Progenitor cell of endocrine pancreas (in vitro differentiated cells): ENCODE data around the gene NFIB. TPM values are rescaled to one million over a fixed set of nuclear protein-coding genes. Genes with fewer than 3 reads are reported as not detected.

Source experiments
- DNase-seq: peaks from one replicate; pipeline ENCODE4 v3.0.0; 2021; ENCODE audit warnings: low spot score; ENCODE audit not compliant: unreplicated experiment
- H3K27ac Mint-ChIP-seq: 2 replicates; pipeline ENCODE4 v1.8.0; 2021; ENCODE audit warnings: mild to moderate bottlenecking, moderate library complexity, mixed read lengths
- H3K27me3 Mint-ChIP-seq: 2 replicates; pipeline ENCODE4 v1.8.0; 2021; ENCODE audit warnings: mixed read lengths
- H3K36me3 Mint-ChIP-seq: 2 replicates; pipeline ENCODE4 v1.8.0; 2022; ENCODE audit warnings: mixed read lengths; ENCODE audit not compliant: insufficient read depth
- H3K4me1 Mint-ChIP-seq: 2 replicates; pipeline ENCODE4 v1.8.0; 2021; ENCODE audit warnings: low read depth, mixed read lengths
- H3K4me3 Mint-ChIP-seq: 2 replicates; pipeline ENCODE4 v1.8.0; 2021; ENCODE audit warnings: low read depth, mild to moderate bottlenecking, moderate library complexity, mixed read lengths
- H3K9me3 Mint-ChIP-seq: 2 replicates; pipeline ENCODE4 v1.8.0; 2021; ENCODE audit warnings: low read depth, mixed read lengths
- total RNA-seq: library from RNA; stranded (reverse); gene quantifications from 2 replicates; pipeline ENCODE4 v1.2.1, GENCODE V29; 2021
- TF ChIP-seq, protein P1 (sequence below): fragments of 200-600 bp; sonication (generic); IDR thresholded peaks from one replicate; pipeline ENCODE4 v1.5.0; 2021; ENCODE audit warnings: antibody characterized with exemption, mild to moderate bottlenecking; ENCODE audit not compliant: unreplicated experiment

NFIB gene
- total RNA-seq, 1 donor from 2014 or later = 15.5 TPM

DNA sequence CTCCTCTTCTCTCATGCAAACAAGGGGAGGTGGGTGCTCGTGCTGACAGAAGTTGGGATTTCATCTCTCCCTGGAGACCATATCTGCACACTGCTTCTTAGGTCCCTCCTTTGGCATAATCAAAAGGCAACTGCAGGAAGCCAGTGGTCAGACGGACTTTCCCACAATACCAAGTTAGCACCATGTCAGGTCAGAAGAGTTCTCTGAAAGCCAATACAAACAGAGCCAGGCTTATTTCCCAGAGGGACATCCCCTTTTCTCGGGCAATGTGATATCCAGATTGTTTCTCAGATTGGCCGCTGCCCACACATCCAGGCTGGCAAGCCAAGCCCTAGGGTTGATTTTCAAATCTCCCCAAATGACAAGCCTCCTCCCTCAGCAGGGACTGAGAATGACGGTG is 241.1 kb downstream of the NFIB start:
- no peak for DNase-seq
- Mint-ChIP-seq H3K4me3 (no peak overlapping the region), H3K27ac (no peak overlapping the region), H3K36me3 (no peaks in the 10 kb centered on the region), H3K9me3 (no peaks in the 10 kb centered on the region), H3K27me3 (no peaks in the 10 kb centered on the region), H3K4me1 (no peaks in the 10 kb centered on the region)
- TF ChIP-seq, protein P1, sequence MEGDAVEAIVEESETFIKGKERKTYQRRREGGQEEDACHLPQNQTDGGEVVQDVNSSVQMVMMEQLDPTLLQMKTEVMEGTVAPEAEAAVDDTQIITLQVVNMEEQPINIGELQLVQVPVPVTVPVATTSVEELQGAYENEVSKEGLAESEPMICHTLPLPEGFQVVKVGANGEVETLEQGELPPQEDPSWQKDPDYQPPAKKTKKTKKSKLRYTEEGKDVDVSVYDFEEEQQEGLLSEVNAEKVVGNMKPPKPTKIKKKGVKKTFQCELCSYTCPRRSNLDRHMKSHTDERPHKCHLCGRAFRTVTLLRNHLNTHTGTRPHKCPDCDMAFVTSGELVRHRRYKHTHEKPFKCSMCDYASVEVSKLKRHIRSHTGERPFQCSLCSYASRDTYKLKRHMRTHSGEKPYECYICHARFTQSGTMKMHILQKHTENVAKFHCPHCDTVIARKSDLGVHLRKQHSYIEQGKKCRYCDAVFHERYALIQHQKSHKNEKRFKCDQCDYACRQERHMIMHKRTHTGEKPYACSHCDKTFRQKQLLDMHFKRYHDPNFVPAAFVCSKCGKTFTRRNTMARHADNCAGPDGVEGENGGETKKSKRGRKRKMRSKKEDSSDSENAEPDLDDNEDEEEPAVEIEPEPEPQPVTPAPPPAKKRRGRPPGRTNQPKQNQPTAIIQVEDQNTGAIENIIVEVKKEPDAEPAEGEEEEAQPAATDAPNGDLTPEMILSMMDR = no peak

DNA sequence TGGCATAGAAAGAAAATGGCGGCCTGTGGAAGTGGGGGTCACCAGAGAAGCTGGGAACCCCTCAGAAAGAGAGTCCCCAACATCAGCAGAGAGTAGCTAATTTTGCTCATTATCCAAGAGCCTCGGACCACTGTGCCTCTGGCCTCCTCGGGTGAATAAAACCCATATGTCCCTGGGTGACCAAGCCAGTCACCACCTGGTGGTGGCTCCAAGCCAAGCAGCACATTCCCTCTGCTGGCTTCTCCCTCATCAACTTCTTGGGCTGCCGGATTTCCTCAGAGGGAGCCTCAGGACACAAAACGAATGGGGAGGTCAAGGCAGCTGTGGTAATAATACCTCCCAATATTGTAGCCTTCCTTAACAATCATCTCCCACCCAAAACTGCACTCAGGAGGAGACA is 242.5 kb downstream of the NFIB start:
- H3K27ac Mint-ChIP-seq = no peak overlapping the region
- no peaks in the 10 kb centered on the region for H3K9me3 Mint-ChIP-seq
- no peak overlapping the region for H3K4me3 Mint-ChIP-seq
- no peaks in the 10 kb centered on the region for H3K4me1 Mint-ChIP-seq
- DNase-seq = no peak
- H3K27me3 Mint-ChIP-seq = no peaks in the 10 kb centered on the region
- no peaks in the 10 kb centered on the region for H3K36me3 Mint-ChIP-seq
- TF ChIP-seq, protein P1 = peak; percentile 13

DNA sequence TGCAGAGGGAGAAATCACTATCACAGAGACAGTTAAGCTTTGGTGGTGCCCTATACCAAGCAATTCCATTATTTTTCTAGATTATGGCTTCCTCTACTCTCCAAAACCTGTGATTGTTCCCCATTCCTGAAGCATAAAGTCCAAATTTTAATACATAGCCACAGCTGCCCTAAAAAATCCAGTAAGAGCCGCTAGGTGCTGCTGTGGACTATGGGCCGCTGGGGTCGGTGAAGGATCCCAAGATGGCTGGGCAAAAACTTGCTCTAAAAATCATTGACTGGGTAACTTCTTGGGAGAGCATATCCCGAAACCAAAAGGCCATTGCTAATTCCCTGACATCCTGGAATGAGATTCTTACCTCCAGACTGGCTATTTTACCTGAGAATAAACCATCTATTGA is 245.3 kb downstream of the NFIB start:
- H3K4me1 Mint-ChIP-seq = no peaks in the 10 kb centered on the region

DNA sequence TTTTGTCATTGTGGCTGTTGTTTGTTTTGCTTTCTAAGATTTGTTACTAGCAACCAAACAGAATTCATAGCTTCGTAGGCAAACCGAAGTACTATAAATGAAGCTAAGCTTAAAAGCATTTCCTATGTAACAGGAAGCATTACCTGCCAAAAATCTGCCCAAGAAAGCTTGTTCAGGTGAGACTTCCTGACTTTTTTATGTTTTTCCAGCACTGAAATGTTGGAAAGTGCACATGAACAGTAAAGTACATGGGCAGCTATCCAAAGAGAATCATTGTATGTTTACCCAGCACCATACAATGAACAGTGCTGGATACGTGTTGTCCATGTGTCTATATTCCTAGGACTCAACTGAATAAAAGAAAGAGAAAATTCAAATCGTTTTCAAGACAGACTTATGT is 247.1 kb downstream of the NFIB start:
- DNase-seq = no peak
- H3K4me1 Mint-ChIP-seq = no peaks in the 10 kb centered on the region
- no peaks in the 10 kb centered on the region for H3K27me3 Mint-ChIP-seq
- no peak overlapping the region for H3K4me3 Mint-ChIP-seq
- TF ChIP-seq, protein P1 = no peak
- no peaks in the 10 kb centered on the region for H3K9me3 Mint-ChIP-seq
- no peak overlapping the region for H3K27ac Mint-ChIP-seq
- no peaks in the 10 kb centered on the region for H3K36me3 Mint-ChIP-seq

More for the DNA sequence above, 245.3 kb downstream of the NFIB start:
- Mint-ChIP-seq H3K4me3 (no peak overlapping the region), H3K27ac (no peak overlapping the region), H3K27me3 (no peaks in the 10 kb centered on the region), H3K36me3 (no peaks in the 10 kb centered on the region), H3K9me3 (no peaks in the 10 kb centered on the region)
- TF ChIP-seq, protein P1 = no peak
- DNase-seq = no peak

DNA sequence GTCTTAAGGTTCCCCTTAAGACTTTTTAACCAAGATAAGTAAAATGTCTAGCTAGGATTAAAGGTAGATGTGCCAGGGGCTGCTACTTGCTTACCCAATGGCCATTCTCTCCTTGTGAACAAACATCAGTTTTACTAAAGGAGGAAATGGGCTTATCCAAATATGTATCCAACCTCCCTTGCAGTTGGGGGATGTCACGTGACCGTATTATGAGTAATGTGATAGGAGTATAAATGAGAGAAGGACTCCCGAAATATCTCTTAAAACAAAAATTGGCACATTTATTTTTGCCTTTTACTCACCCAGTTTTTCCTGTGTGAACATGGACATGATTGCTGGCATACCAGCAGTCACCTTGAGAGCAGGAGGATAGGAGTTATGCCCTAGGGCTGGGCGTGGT is 247.9 kb downstream of the NFIB start:
- TF ChIP-seq, protein P1 = no peak
- no peak for DNase-seq
- no peaks in the 10 kb centered on the region for H3K27me3 Mint-ChIP-seq
- no peaks in the 10 kb centered on the region for H3K9me3 Mint-ChIP-seq
- H3K36me3 Mint-ChIP-seq = no peaks in the 10 kb centered on the region
- no peak overlapping the region for H3K4me3 Mint-ChIP-seq
- H3K27ac Mint-ChIP-seq = no peak overlapping the region
- H3K4me1 Mint-ChIP-seq = no peaks in the 10 kb centered on the region
